Upper lobe of left lung (tissue), 4 donors: ENCODE measurements around the gene ARTN.

ENCODE experiments used
- POLR2AphosphoS5 ChIP-seq, 2 donors: sonication (generic); formaldehyde crosslinking; IDR thresholded peaks; one replicate each; pipeline ENCODE4 v1.5.1; 2017; ENCODE audit warnings: antibody characterized with exemption in 2 of 2
- TF ChIP-seq, protein P1 (sequence below), 6 experiments: fragments of 450-650 bp in 4 of 6; fragments of 200-600 bp in 2 of 6; sonication (generic) in 2 of 6; IDR thresholded peaks; one replicate each; pipeline ENCODE4 v1.5.1; 2016 to 2019; ENCODE audit warnings: antibody characterized with exemption in 6 of 6

DNA sequence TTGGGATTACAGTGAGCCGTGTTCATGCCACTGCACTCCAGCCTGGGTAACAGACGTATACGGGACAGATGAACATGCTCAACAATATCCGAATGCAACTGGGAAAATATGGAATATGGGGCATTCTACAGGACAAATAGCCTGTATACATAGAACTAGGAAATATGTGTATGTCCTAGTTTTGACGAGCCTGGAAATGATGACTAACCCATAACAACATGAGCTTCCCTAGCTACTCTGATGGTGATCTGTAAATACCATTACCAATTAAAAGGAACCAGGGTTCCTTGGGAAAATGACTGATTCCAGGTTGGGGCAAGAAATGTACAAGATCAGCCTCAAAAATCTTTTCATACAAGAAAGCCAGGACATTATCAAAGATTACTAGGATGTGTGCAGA lies 42.8 kb upstream of the ARTN start:
- no peak for TF ChIP-seq POLR2AphosphoS5 (IDR thresholded peaks at IDR 0.05)
- TF ChIP-seq, protein P1, sequence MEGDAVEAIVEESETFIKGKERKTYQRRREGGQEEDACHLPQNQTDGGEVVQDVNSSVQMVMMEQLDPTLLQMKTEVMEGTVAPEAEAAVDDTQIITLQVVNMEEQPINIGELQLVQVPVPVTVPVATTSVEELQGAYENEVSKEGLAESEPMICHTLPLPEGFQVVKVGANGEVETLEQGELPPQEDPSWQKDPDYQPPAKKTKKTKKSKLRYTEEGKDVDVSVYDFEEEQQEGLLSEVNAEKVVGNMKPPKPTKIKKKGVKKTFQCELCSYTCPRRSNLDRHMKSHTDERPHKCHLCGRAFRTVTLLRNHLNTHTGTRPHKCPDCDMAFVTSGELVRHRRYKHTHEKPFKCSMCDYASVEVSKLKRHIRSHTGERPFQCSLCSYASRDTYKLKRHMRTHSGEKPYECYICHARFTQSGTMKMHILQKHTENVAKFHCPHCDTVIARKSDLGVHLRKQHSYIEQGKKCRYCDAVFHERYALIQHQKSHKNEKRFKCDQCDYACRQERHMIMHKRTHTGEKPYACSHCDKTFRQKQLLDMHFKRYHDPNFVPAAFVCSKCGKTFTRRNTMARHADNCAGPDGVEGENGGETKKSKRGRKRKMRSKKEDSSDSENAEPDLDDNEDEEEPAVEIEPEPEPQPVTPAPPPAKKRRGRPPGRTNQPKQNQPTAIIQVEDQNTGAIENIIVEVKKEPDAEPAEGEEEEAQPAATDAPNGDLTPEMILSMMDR (IDR thresholded peaks at IDR 0.05) = no peak
